Measurements from ENCODE around the gene TMEM62.

Gene TMEM62

GRCh38 chr15:43206054-43206453 is 72.7 kb downstream of the TMEM62 start:
- Histone ChIP-seq H3K27ac (ENCODE audit: insufficient read depth, low read length, poor library complexity, severe bottlenecking) (no peak overlapping the region), H3K9me3 (ENCODE audit: control insufficient read depth, low read length) (no peaks in the 10 kb centered on the region), H3K36me3 (ENCODE audit: control insufficient read depth, insufficient read depth, low read length) (no peaks in the 10 kb centered on the region), H3K4me3 (ENCODE audit: insufficient read depth, low read depth, low read length, poor library complexity, severe bottlenecking) (no peak overlapping the region), H3K27me3 (replicated peaks; ENCODE audit: control insufficient read depth, insufficient read depth, low read length, poor library complexity, severe bottlenecking) (no peaks in the 10 kb centered on the region), H3K4me1 (ENCODE audit: control insufficient read depth, insufficient read depth, low read length, poor library complexity, severe bottlenecking) (no peaks in the 10 kb centered on the region)
- no peak for DNase-seq

- no peak for DNase-seq
- Histone ChIP-seq H3K4me3 (ENCODE audit: insufficient read depth, low read depth, low read length, poor library complexity, severe bottlenecking) (no peak overlapping the region), H3K36me3 (ENCODE audit: control insufficient read depth, insufficient read depth, low read length) (no peaks in the 10 kb centered on the region), H3K27me3 (replicated peaks; ENCODE audit: control insufficient read depth, insufficient read depth, low read length, poor library complexity, severe bottlenecking) (no peaks in the 10 kb centered on the region), H3K27ac (ENCODE audit: insufficient read depth, low read length, poor library complexity, severe bottlenecking) (no peak overlapping the region), H3K4me1 (ENCODE audit: control insufficient read depth, insufficient read depth, low read length, poor library complexity, severe bottlenecking) (no peaks in the 10 kb centered on the region), H3K9me3 (ENCODE audit: control insufficient read depth, low read length) (no peaks in the 10 kb centered on the region)
These were observed 73.6 kb downstream of the TMEM62 start for GRCh38 chr15:43207024-43207423.

GRCh38 chr15:43208052-43209002 is 74.9 kb downstream of the TMEM62 start:
- Histone ChIP-seq H3K27me3 (replicated peaks; ENCODE audit: control insufficient read depth, insufficient read depth, low read length, poor library complexity, severe bottlenecking) (no peaks in the 10 kb centered on the region), H3K9me3 (ENCODE audit: control insufficient read depth, low read length) (no peaks in the 10 kb centered on the region), H3K27ac (ENCODE audit: insufficient read depth, low read length, poor library complexity, severe bottlenecking) (no peak overlapping the region), H3K4me1 (ENCODE audit: control insufficient read depth, insufficient read depth, low read length, poor library complexity, severe bottlenecking) (no peaks in the 10 kb centered on the region), H3K4me3 (ENCODE audit: insufficient read depth, low read depth, low read length, poor library complexity, severe bottlenecking) (no peak overlapping the region), H3K36me3 (ENCODE audit: control insufficient read depth, insufficient read depth, low read length) (no peaks in the 10 kb centered on the region)
- no peak for DNase-seq

DNA sequence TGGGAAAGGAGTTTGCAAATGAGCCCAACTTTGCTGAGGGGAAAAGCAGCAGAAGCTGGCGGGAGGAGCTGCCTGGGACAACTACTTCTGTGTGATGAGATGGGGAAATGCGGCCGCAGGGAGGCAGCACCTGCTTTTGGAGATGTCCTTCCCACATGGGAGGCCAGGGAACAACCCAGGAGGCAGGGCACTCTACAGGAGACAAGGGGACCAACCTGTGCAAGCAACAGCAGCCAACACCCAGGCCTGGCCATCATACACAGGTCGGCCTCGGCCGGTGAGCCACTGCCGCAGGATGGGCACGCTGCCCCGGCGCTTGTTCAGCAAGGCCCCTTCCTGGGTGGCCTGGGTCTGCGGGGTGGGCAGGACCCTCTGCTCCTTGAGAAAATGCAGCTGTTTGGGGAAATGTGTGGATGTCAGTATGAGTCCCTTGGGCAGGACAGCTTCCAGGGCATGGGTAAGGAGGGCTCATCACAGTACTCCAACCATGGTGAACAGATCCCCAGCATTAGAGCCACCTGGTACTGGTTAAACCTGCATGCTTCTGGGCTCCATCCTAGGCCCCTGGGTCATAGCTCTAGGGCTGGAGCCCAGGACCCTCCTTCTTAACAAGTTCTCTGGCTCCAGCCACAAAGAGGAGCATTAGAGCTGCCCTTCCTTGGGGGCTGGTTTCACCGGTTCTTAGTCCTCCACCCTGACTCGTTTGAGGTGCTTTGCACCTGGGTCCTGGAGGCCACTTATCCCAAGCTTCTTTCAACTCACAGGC is 75.9 kb downstream of the TMEM62 start:
- no peak overlapping the region for H3K4me3 ChIP-seq (ENCODE audit: insufficient read depth, low read depth, low read length, poor library complexity, severe bottlenecking)
- no peak overlapping the region for H3K27ac ChIP-seq (ENCODE audit: insufficient read depth, low read length, poor library complexity, severe bottlenecking)
- no peaks in the 10 kb centered on the region for H3K9me3 ChIP-seq (ENCODE audit: control insufficient read depth, low read length)
- DNase-seq, result no peak
- H3K27me3 ChIP-seq (replicated peaks; ENCODE audit: control insufficient read depth, insufficient read depth, low read length, poor library complexity, severe bottlenecking), result no peaks in the 10 kb centered on the region
- no peaks in the 10 kb centered on the region for H3K4me1 ChIP-seq (ENCODE audit: control insufficient read depth, insufficient read depth, low read length, poor library complexity, severe bottlenecking)
- H3K36me3 ChIP-seq (ENCODE audit: control insufficient read depth, insufficient read depth, low read length), result no peaks in the 10 kb centered on the region

DNA sequence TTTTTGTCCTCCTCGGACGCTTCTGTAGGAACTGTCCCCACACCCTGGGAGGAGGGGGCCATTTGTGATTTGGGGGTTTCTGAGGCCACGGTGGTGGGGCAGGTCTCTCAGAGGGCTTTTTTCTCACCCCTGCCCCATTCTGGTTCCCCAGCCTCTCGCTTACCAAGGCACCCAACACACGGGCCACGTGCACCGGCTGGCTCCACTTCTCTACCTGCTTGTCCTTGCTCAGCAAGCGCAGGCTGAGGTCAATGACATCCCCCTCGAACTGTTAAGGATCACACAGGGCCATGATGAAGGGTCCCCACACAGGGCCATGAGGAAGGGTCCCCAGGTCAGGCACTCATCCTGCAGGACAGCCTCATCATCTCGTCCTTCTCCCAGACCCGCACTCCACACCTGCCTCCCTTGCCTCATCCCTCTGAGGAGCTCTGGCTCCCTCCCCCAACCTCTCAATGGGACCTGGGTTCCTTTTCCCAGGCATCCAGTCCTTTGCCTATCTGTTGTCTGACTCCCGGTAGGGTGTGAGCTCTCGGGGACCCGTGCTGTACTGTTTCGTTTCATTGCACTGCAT is 76.9 kb downstream of the TMEM62 start:
- DNase-seq, result no peak
- H3K27ac ChIP-seq (ENCODE audit: insufficient read depth, low read length, poor library complexity, severe bottlenecking), result no peak overlapping the region
- no peaks in the 10 kb centered on the region for H3K4me1 ChIP-seq (ENCODE audit: control insufficient read depth, insufficient read depth, low read length, poor library complexity, severe bottlenecking)
- no peak overlapping the region for H3K4me3 ChIP-seq (ENCODE audit: insufficient read depth, low read depth, low read length, poor library complexity, severe bottlenecking)
- H3K9me3 ChIP-seq (ENCODE audit: control insufficient read depth, low read length), result no peaks in the 10 kb centered on the region
- no peaks in the 10 kb centered on the region for H3K27me3 ChIP-seq (replicated peaks; ENCODE audit: control insufficient read depth, insufficient read depth, low read length, poor library complexity, severe bottlenecking)
- no peaks in the 10 kb centered on the region for H3K36me3 ChIP-seq (ENCODE audit: control insufficient read depth, insufficient read depth, low read length)

DNA sequence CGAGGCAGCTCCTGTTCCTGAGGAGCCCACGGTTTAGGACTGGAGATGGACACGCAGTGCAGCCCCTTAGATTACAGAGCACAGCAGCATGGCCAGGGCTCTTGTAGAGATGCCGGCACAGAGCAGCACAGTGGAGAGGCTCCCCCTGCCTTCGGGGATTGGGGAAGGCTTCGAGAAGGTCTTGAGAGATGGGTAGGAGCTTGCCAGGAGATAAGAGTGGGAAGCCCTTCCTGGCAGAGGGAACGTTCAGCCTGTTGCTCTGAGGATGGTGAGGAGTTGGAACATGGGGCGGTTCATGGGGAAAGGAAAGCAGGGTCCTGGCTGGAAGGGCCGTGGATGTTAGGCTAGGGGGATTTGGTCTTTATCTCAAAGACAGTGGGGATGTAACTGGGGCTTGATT is 77.4 kb downstream of the TMEM62 start:
- no peak for DNase-seq
- Histone ChIP-seq H3K4me1 (ENCODE audit: control insufficient read depth, insufficient read depth, low read length, poor library complexity, severe bottlenecking) (no peaks in the 10 kb centered on the region), H3K27me3 (replicated peaks; ENCODE audit: control insufficient read depth, insufficient read depth, low read length, poor library complexity, severe bottlenecking) (no peaks in the 10 kb centered on the region)

GRCh38 chr15:43211224-43211735 is 77.9 kb downstream of the TMEM62 start:
- no peak overlapping the region for H3K4me3 ChIP-seq (ENCODE audit: insufficient read depth, low read depth, low read length, poor library complexity, severe bottlenecking)
- no peaks in the 10 kb centered on the region for H3K27me3 ChIP-seq (replicated peaks; ENCODE audit: control insufficient read depth, insufficient read depth, low read length, poor library complexity, severe bottlenecking)
- no peaks in the 10 kb centered on the region for H3K4me1 ChIP-seq (ENCODE audit: control insufficient read depth, insufficient read depth, low read length, poor library complexity, severe bottlenecking)
- no peaks in the 10 kb centered on the region for H3K9me3 ChIP-seq (ENCODE audit: control insufficient read depth, low read length)
- no peak overlapping the region for H3K27ac ChIP-seq (ENCODE audit: insufficient read depth, low read length, poor library complexity, severe bottlenecking)
- no peak for DNase-seq
- H3K36me3 ChIP-seq (ENCODE audit: control insufficient read depth, insufficient read depth, low read length), result no peaks in the 10 kb centered on the region

More for the DNA sequence above, 77.4 kb downstream of the TMEM62 start:
- H3K36me3 ChIP-seq (ENCODE audit: control insufficient read depth, insufficient read depth, low read length), result no peaks in the 10 kb centered on the region
- H3K27ac ChIP-seq (ENCODE audit: insufficient read depth, low read length, poor library complexity, severe bottlenecking), result no peak overlapping the region
- H3K9me3 ChIP-seq (ENCODE audit: control insufficient read depth, low read length), result no peaks in the 10 kb centered on the region
- H3K4me3 ChIP-seq (ENCODE audit: insufficient read depth, low read depth, low read length, poor library complexity, severe bottlenecking), result no peak overlapping the region

- H3K27me3 ChIP-seq (replicated peaks; ENCODE audit: control insufficient read depth, insufficient read depth, low read length, poor library complexity, severe bottlenecking), result no peaks in the 10 kb centered on the region
- no peaks in the 10 kb centered on the region for H3K4me1 ChIP-seq (ENCODE audit: control insufficient read depth, insufficient read depth, low read length, poor library complexity, severe bottlenecking)
- no peaks in the 10 kb centered on the region for H3K36me3 ChIP-seq (ENCODE audit: control insufficient read depth, insufficient read depth, low read length)
- no peak overlapping the region for H3K4me3 ChIP-seq (ENCODE audit: insufficient read depth, low read depth, low read length, poor library complexity, severe bottlenecking)
- DNase-seq, result no peak
- no peak overlapping the region for H3K27ac ChIP-seq (ENCODE audit: insufficient read depth, low read length, poor library complexity, severe bottlenecking)
- H3K9me3 ChIP-seq (ENCODE audit: control insufficient read depth, low read length), result no peaks in the 10 kb centered on the region
These were observed 78.9 kb downstream of the TMEM62 start for GRCh38 chr15:43212299-43212698.

GRCh38 chr15:43212951-43213350 is 79.6 kb downstream of the TMEM62 start:
- DNase-seq, result no peak
- no peaks in the 10 kb centered on the region for H3K4me1 ChIP-seq (ENCODE audit: control insufficient read depth, insufficient read depth, low read length, poor library complexity, severe bottlenecking)
- H3K27ac ChIP-seq (ENCODE audit: insufficient read depth, low read length, poor library complexity, severe bottlenecking), result no peak overlapping the region
- no peaks in the 10 kb centered on the region for H3K9me3 ChIP-seq (ENCODE audit: control insufficient read depth, low read length)
- no peaks in the 10 kb centered on the region for H3K27me3 ChIP-seq (replicated peaks; ENCODE audit: control insufficient read depth, insufficient read depth, low read length, poor library complexity, severe bottlenecking)
- no peak overlapping the region for H3K4me3 ChIP-seq (ENCODE audit: insufficient read depth, low read depth, low read length, poor library complexity, severe bottlenecking)
- no peaks in the 10 kb centered on the region for H3K36me3 ChIP-seq (ENCODE audit: control insufficient read depth, insufficient read depth, low read length)

Data from effector memory CD4-positive, alpha-beta T cell (primary cell).